GM19372 (cell line): Measurements from ENCODE around the gene ELAC2.

Source experiments
- ATAC-seq: cut with Tn5 transposase; IDR thresholded peaks from one replicate; pipeline ENCODE4 v1.9.1; 2021; ENCODE audit warnings: mild to moderate bottlenecking, low read depth, moderate library complexity; ENCODE audit not compliant: unreplicated experiment

The ELAC2 gene

GRCh38 chr17:12963505-12963904 is 54.3 kb downstream of the ELAC2 start:
- ATAC-seq: no peak

GRCh38 chr17:12961655-12962054 is 56.2 kb downstream of the ELAC2 start:
- ATAC-seq: no peak

- ATAC-seq: no peak
Observed at GRCh38 chr17:12959441-12959840, 58.4 kb downstream of the ELAC2 start.

GRCh38 chr17:12958786-12959185 is 59.0 kb downstream of the ELAC2 start:
- ATAC-seq: no peak

- ATAC-seq: no peak
Observed at GRCh38 chr17:12955521-12955920, 62.3 kb downstream of the ELAC2 start.

GRCh38 chr17:12953156-12953555 is 64.7 kb downstream of the ELAC2 start:
- ATAC-seq: no peak

- ATAC-seq: no peak
Observed at GRCh38 chr17:12952012-12952411, 65.8 kb downstream of the ELAC2 start.

- no peak for ATAC-seq
Observed at GRCh38 chr17:12947047-12947446, 70.8 kb downstream of the ELAC2 start.
